PC-9 (cell line): Measurements from ENCODE around the gene U2SURP.

Source experiments
- EZH2 ChIP-seq: fragments of 200-600 bp; sonication (generic); IDR thresholded peaks from 2 replicates; pipeline ENCODE4 v1.8.0; 2017; ENCODE audit warnings: antibody characterized with exemption, low read depth
- TF ChIP-seq, protein P1 (sequence below): fragments of 200-600 bp; sonication (generic); conservative IDR thresholded peaks from 2 replicates; pipeline ENCODE4 v1.6.1; 2017; ENCODE audit warnings: mixed run types, antibody characterized with exemption, mild to moderate bottlenecking, moderate library complexity

DNA sequence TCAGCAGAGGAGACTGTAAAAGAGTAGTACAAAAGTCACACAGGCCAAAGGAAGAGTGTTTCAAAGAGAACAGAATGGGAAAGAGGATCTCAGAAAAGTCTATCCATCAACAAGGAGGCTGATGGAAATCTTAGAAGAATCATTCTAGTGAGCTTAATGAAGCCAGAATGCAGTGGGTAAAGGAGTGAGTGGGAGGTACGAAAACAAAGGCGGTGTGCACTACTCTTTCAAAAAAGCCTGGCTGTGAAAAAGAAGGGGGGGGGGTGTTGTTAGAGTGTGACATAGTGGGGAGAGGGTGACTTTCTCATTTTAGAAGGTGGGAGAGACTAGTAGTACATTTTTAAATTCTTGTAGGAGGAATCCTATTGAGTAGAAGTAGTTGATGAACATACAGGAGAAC lies 49.6 kb upstream of the U2SURP start:
- TF ChIP-seq, protein P1, sequence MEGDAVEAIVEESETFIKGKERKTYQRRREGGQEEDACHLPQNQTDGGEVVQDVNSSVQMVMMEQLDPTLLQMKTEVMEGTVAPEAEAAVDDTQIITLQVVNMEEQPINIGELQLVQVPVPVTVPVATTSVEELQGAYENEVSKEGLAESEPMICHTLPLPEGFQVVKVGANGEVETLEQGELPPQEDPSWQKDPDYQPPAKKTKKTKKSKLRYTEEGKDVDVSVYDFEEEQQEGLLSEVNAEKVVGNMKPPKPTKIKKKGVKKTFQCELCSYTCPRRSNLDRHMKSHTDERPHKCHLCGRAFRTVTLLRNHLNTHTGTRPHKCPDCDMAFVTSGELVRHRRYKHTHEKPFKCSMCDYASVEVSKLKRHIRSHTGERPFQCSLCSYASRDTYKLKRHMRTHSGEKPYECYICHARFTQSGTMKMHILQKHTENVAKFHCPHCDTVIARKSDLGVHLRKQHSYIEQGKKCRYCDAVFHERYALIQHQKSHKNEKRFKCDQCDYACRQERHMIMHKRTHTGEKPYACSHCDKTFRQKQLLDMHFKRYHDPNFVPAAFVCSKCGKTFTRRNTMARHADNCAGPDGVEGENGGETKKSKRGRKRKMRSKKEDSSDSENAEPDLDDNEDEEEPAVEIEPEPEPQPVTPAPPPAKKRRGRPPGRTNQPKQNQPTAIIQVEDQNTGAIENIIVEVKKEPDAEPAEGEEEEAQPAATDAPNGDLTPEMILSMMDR, result no peak
- no peak for TF ChIP-seq EZH2
